HG03135 (cell line): ENCODE measurements around the gene FBXO17.
"Not testable (repeated sequence)": the region's sequence is repeated elsewhere in the genome, so short reads cannot be mapped to it uniquely, and the experiment has no call there.

Experiments used
- ATAC-seq: cut with Tn5 transposase; IDR thresholded peaks from one replicate; pipeline ENCODE4 v1.9.1; 2021; ENCODE audit warnings: mild to moderate bottlenecking, moderate library complexity; ENCODE audit not compliant: unreplicated experiment

The FBXO17 gene, protein sequence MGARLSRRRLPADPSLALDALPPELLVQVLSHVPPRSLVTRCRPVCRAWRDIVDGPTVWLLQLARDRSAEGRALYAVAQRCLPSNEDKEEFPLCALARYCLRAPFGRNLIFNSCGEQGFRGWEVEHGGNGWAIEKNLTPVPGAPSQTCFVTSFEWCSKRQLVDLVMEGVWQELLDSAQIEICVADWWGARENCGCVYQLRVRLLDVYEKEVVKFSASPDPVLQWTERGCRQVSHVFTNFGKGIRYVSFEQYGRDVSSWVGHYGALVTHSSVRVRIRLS

DNA sequence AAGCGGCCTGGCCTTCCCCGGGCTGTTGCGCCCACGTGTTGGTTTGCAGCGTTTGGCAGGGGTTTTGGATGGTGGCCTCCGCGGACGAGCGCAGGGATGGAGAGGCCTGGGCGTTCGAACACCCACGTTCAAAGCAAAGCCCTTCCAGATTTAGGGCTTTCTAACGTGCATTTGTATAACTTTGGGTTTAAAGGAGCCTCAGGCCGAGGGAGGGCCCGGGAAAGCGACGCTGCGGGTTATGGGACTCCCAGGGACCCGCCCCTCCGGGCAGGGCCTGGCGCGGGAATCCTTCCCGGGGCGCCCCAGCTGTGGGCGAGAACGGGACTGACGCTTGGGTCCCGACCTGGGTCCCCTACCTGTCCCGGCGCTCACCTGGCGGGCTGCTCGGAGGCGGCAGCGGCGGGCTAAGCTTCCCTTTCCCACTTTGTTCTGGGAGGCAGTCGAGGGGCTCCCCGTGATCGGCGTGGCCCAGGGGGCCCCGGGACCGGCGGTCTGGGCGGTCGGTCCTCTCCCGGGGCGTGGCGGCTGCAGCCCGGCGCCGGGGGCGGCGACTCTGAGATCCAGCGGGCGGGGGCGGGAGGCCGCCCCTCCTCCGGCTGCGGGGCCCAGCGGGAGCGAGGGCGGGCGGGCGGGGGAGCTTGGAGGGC, at the start of gene FBXO17:
Gene FBXO17, minus strand, starts transcription at position 529 of the 647 bp plus-strand sequence. CDS start 25,423 bp downstream, outside the sequence.
- no peak for ATAC-seq

DNA sequence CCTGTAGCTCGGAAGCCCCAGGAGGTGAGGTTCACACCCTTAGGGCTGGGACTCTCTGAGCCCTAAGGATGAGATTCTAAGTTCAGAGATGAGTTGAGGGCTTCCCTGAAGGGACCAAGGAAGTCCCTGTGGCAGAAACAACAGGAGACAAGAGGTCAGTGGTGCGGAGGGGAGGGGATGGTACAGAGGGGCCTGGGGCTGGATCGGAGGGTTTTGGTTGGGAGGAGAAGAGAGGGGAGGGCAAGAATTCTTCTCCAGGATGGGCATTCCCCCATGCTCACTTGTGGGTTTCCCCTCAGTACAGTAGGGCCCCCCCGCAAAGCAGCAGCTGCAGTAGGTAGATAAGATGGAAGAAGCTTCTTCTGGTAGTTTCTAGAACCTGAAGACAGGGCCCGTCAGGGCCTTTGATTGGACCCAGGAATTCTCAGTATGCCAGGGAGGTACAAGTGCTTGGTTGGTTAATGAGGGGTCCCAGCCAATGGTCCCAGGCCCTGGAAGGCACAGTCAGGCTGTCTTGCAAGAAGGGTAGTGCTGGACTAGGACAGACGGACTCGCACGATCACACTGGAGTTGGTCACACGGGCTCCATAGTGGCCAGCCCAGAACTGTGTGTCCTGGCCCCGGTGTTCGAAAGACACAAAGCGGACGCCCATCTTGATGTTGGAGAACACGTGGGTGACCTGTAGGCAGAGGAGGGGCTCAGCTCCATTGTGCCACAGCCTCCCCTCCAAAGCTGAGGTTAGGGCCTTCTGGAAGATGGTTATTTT, 49.5 kb upstream of the FBXO17 start:
- ATAC-seq: no peak

DNA sequence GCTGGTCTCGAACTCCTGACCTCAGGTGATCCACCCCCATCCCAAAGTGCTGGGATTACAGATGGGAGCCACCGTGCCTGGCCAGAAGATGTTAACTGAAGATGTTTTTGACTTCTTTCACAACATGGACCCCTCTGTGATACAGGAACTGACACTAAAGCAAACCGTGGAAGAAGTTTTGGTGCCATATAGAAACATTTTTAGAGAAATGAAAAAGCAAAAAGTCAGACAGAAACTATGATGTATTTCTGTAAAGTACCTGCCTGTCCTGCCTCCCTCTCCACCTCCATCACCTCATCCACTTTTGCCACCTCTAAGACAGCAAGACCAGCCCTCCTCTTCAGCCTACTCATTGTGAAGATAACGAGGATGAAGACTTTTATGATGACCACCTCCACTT, 45.5 kb upstream of the FBXO17 start:
- no peak for ATAC-seq

DNA sequence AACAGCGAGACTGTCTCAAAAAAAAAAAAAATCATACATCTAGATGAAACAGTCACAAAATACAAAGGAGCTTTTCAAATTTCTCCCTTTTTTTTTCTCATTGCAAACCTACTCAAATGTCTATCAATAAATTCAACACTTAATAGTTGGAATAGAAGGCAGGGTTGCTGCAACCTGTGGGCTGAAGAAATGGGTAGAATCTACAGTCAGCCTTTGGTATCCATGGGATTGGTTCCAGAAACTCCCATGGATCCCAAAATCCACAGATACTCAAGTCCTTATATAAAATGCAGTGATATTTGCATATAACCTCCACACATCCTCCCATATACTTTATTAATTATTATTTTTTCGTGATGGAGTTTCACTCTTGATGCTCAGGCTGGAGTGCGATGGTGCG, 42.1 kb upstream of the FBXO17 start:
- ATAC-seq: no peak

DNA sequence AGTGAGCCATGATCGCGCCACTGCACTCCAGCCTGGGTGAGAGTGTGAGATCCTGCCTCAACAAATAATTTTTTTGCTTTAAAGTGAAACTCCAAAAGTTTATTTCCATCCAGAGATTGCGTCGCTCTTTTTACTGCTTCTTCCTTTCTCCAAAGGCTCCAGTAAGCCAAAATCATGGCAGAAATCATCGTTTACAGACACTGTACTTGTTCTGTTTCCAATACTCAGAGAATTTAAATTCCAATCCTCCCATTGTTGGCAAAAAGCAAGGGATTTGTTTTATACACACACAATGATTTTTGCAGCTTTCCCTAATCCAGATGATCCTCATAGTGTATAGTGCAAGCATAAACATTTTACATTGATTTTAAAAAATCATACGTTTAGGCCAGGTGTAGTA, 41.5 kb upstream of the FBXO17 start:
- no peak for ATAC-seq

DNA sequence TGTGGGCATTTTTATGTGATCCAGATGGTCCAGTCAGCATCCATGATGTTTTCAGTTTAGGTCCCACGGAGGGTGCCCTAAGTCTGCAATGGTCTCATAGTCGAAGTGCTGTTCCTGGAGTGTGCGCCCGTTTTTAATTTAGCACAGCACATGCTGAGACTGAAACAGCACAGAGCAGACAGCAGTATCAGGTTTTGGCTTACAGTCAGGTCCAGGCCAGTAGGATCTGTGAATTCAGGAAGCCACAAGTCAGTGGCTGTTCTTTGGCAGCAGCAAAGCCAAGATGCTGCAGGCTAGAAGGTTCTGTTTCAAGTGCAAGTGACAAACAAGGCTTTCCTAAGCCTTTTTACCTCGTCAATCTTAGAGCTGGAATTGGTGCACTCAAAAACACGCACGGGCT, 38.5 kb upstream of the FBXO17 start:
- no peak for ATAC-seq

DNA sequence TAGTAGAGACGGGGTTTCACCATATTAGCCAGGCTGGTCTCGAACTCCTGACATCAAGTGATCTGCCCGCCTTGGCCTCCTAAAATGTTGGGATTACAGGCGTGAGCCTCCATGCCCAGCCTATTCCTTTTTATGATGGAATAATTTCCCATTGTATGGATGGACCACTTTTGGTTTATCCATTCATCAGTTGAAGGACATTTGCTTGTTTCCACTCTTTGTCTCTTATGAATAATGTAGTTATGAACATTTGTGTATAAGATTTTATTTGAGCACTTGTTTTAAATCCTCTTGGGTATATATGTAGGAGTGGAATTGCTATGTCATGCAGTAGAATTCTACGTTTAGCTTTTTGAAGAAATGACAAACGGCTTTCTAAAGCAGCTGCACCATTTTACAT, 33.5 kb upstream of the FBXO17 start:
- ATAC-seq: no peak

DNA sequence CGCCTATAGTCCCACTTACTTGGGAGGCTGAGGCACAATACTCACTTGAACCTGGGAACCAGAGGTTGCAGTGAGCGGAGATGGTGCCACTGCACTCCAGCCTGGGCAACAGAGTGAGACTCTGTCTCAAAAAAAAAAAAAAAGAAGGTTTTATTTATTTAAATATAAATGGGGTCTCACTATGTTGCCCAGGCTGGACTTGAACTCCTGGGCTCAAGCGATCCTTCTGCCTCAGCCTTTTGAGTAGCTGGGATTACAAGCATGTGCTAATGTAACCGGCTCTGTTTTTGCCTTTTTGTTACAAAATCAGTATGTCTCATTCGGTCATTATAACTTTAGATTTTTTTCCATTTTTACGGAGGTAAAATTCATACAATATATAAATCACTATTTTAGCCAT, 32.6 kb upstream of the FBXO17 start:
- ATAC-seq: no peak

DNA sequence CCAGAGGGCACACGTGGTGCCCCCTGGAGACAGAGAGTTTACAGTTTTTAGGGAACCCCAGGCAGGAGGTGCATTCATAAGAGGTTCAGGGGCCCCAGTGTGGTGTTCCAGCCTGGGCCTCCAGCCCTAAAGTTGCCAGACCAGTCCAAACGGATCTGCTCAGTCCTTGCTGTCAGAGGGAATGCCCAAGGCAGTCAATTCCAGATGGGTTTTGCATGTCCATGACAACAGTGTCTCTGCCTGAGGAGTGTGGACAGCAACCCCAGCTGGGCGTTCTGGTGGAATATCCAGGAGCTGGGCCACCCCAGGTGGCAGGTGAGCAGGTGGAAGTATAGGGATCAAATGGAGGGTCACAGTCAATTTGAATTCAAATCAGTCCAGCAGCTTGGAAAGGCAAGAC, 31.6 kb upstream of the FBXO17 start:
- no peak for ATAC-seq

DNA sequence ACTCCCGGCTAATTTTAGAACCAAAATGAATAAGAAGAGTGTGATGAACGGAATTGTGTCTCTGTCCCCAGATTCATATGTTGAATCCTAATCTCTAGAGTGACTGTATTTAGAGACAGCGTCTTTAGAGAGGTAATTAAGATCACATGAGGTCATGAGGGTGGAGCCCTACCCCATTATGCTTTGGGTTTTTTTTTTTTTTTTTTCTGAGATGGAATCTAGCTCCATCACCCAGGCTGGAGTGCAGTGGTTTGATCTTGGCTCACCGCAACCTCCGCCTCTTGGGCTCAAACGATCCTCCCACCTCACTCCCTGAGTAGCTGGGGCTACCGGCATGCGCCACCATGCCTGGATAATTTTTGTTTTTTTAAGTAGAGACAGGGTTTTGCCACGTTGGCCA, 28.9 kb upstream of the FBXO17 start:
- ATAC-seq: no peak

DNA sequence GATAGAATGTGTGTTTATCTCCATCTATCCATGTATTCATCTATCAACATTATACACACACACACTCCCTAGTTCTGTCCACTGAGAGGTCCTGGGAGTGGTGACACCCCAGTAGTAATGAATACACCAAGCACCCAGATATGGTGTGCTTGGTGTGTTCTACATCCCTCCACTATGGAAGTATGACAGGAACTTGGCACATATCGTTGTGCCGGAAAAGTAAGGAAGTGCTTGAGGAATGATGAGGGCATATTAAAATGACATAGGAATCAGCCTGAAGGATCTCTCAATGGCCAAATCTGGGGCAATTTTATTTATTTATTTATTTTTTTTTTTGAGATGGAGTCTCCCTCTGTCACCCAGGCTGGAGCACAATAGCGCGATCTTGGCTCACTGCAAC, 28.3 kb upstream of the FBXO17 start:
- ATAC-seq: no peak

DNA sequence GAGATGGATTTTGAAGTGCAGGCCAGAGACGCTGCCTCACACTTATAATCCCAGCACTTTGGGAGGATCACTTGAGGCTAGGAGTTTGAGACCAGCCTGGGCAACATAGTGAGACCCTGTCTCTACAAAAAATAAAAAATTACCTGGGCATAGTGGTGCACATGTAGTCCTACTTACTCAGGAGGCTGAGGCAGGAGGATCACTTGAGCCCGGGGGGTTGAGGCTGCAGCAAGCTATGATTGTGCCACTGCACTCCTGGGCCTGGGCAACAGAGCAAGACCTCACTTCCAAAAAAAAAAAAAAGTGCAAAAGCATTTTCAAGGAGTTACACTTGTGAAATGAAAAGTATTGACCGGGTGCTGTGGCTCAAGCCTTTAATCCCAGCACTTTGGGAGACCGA, 27.6 kb upstream of the FBXO17 start:
- ATAC-seq: no peak

DNA sequence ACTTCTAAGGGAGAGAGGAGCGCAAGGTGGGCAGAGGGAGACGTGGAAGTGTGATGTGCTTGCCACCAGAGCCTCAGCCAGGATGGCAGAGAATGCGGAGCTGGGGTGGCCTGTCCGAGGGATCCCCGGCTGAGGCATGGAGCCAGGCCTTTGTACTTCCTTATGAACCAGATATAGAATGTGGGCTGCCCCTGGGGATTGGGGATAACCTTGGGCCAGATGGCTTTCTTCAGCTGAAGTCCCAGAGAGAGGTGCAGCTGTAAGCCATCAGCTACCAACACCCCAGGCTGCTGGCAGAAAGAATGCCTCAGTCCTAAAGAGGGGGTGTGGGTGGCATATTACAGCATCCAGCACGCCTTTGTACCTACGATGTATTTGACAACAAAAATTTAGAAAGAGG, 25.5 kb upstream of the FBXO17 start:
- no peak for ATAC-seq

DNA sequence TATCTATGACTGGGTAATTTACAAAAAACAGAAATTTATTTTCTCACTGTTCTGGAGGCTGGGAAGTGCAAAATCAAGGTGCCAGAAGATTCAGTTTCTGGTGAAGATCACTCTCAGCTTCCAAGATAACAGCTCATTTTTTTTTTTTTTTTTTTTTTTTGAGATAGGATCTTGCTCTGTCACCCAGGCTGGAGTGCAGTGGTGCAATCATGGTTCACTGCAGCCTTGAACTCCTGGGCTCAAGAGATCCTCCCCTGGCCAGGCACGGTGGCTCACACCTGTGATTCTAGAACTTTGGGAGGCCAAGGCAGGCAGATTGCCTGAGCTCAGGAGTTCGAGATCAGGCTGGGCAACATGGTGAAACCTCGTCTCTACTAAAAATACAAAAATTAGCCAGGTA, 22.0 kb upstream of the FBXO17 start:
- ATAC-seq: not testable (repeated sequence)

DNA sequence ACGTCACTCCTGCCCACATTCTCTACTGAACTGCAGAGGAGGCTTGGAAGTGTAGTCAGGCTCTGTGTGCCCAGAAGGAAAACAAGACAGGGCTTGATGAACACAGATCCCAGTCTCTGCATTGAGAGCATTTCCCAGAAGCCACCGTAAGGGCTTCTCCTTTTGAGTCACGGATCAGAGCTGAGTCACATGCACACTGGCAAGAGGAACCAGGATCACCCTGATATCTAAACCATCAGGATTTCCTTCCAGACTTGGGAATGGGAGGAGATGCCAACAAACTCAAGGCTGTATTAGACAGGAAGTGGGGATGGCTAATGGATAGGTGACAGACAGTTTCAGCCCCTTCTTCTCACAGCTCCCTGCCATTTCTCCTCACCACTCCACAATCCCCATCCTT, 17.7 kb upstream of the FBXO17 start:
- ATAC-seq: no peak

DNA sequence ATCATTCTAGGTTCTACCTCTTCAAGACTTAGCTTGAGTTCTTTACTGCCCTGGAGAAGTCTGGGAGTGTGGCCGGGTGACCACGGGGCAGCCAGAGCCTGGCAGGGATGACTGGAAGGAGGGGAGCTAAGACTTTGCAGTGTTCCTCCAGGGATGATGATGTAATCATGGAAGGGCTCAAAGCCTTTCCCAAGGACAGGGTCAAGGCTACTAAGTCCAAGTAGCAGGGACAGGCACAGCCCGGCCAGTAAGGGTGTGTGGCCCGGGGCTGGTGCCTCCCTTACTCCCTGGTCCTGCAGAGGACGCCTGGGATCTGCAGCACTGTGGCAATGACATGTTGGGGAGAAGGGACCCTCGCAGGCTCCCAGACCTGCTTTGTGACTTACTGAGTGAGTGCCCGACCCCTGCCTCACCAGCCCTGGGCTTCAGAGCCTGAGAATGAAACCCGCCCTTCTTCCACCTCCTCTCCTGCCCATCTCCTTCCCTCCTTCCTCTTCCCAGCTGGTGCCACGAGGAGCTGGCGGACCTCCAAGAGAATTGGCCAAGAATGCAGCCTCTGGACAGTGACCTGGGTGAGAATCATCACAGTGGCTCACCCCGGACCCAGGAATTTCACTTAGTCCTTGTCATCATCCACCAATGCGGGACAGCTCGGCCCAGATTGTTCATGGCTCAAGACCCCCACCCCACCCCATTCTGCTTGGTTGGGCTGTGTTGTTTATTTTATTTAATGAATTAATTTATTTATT, 15.6 kb upstream of the FBXO17 start:
- ATAC-seq: no peak

DNA sequence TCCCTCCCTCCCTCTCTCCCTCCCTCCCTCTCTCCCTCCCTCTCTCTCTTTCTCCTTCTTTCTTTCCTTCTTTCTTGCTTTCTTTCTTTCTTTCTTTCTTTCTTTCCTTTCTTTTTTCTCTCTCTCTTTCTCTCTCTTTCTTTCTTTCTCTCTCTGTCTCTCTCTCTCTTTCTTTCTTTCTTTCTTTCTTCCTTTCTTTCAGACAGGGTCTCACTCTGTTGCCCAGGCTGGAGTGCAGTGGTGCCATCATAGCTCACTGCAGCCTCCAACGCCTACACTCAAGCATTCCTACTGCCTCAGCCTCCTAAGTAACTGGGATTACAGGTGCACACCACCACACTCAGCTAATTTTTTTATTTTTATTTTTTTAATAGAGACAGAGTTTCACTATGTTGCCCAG, 14.1 kb upstream of the FBXO17 start:
- not testable (repeated sequence) for ATAC-seq

DNA sequence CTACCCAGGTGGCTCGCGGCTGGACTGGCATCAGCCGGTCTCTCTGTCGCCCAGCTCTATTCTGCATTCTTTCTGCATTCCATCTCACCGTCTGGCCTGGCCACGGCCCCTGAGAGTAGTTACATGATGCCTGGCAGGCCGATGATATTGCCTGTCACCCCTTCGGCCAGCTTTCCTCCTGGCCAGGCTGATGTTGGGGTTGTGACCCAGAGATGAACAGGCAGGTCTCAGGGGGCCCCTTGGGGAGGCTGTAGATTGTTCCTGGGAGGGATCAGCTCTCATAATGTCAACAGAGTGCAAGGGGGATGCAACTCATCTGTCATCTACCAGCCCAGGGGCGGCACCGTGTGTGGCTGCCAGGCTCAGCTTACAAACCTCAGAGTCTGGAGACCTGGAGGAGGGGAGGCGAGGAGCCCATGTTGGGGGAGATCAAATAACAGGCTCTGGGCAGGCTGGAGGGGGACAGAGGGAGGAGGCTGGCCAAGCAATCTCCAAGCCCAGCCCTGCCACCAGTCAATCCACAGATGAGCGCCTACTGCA, 13.6 kb upstream of the FBXO17 start:
- ATAC-seq: no peak

DNA sequence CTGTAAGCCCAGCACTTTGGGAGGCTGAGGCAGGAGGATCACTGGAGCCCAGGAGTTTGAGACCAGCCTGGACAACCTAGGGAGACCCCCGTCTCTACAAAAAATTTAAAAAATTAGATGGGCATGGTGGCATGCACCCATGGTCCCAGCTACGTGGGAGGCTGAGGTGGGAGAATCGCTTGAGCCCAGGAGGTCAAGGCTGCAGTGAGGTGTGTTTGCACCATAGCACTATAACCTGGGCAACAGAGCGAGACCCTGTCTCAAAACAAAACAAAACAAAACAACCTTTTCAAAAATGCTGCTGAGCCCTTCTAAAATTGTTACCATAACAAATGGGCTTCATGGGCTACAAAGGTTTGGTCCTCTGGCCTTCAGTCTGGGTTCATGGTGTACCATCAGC, 13.1 kb upstream of the FBXO17 start:
- not testable (repeated sequence) for ATAC-seq

DNA sequence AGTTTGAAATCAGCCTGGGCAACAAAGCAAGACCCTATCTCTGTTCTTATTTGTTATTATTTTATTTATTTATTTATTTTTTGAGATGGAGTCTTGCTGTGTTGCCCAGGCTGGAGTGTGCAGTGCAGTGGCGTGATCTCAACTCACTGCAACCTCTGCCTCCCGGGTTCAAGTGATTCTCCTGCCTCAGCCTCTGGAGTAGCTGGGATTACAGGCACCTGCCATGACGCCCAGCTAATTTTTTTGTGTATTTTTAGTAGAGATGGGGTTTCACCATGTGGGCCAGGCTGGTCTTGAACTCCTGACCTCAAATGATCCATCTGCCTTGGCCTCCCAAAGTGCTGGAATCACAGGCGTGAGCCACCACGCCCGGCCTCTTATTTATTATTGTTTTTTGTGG, 12.2 kb upstream of the FBXO17 start:
- ATAC-seq: not testable (repeated sequence)

DNA sequence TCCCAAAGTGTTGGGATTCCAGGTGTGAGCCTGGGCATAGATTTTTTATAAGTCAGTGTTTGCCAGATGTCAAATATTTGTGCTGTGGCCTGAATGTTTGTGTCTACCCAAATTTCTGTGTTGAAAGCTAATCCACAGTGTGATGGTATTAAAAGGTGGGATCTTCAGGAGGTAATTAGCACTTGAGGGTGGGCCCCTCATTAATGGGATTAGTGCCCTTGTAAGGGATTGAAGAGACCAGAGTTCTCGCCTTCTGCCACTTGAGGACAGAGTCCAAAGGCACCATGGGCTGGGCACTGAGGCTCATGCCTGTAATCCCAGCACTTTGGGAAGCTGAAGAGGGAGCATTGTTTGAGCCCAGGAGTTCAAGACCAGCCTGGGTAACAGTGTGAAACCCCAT, 9.7 kb upstream of the FBXO17 start:
- no peak for ATAC-seq
